ENCODE data around the gene DLGAP1. TPM values are rescaled to one million over a fixed set of nuclear protein-coding genes. Genes with fewer than 3 reads are reported as not detected.

DLGAP1 gene
- polyA plus RNA-seq, 1 donor from 2014 or later, result 4.5 TPM

DNA sequence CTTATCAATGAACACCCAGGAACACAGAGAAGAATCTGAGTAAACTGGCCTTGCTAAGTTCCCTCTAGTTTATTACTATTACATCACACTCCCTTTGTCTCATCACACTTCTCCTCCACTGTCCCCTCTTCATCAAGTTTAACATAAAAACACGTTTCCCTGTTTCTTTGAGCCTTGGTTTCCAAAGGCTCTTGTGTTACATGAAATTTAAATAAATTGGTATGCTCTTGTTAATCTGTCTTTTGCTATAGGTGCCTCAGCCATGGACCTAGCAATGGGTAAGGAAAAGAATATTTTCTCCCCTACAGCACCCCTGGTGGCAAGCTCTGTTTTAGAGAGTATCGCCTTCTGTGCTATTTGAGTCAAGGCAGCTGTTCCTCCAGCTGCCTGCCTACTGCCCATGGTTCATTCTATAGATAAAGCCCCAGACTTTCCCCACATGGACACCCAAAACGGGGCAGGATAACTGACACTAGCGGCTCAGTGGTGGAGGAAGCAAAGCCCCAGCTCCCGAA lies 973.4 kb downstream of the DLGAP1 start:
- Histone ChIP-seq H3K27ac (ENCODE audit: low read length) (no peak overlapping the region), H3K9me3 (ENCODE audit: low read length) (no peaks in the 10 kb centered on the region), H3K4me2 (ENCODE audit: low read length) (no peak overlapping the region), H3K4me3 (ENCODE audit: low read length) (no peak overlapping the region), H3K9me2 (ENCODE audit: insufficient read depth, low read length) (no peaks in the 10 kb centered on the region), H3K36me3 (ENCODE audit: insufficient read depth, low read length) (no peaks in the 10 kb centered on the region), H2AFZ (ENCODE audit: low read depth, low read length) (no peak overlapping the region), H3K9ac (ENCODE audit: low read length) (no peak overlapping the region), H4K20me1 (ENCODE audit: insufficient read depth) (no peaks in the 10 kb centered on the region), H3F3A (ENCODE audit: insufficient read depth, low read length, poor library complexity, severe bottlenecking) (no peaks in the 10 kb centered on the region), H3K27me3 (ENCODE audit: insufficient read depth, low read depth, low read length) (no peaks in the 10 kb centered on the region), H3K79me2 (replicated peaks; ENCODE audit: insufficient read depth, low read length) (no peaks in the 10 kb centered on the region)
- TF ChIP-seq, protein P1, sequence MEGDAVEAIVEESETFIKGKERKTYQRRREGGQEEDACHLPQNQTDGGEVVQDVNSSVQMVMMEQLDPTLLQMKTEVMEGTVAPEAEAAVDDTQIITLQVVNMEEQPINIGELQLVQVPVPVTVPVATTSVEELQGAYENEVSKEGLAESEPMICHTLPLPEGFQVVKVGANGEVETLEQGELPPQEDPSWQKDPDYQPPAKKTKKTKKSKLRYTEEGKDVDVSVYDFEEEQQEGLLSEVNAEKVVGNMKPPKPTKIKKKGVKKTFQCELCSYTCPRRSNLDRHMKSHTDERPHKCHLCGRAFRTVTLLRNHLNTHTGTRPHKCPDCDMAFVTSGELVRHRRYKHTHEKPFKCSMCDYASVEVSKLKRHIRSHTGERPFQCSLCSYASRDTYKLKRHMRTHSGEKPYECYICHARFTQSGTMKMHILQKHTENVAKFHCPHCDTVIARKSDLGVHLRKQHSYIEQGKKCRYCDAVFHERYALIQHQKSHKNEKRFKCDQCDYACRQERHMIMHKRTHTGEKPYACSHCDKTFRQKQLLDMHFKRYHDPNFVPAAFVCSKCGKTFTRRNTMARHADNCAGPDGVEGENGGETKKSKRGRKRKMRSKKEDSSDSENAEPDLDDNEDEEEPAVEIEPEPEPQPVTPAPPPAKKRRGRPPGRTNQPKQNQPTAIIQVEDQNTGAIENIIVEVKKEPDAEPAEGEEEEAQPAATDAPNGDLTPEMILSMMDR (IDR thresholded peaks at IDR 0.05; ENCODE audit: poor library complexity, severe bottlenecking), result peak; percentile 33
- TF ChIP-seq EZH2 (IDR thresholded peaks at IDR 0.05; ENCODE audit: borderline replicate concordance, insufficient read depth, low read length, poor library complexity, severe bottlenecking), result no peak

DNA sequence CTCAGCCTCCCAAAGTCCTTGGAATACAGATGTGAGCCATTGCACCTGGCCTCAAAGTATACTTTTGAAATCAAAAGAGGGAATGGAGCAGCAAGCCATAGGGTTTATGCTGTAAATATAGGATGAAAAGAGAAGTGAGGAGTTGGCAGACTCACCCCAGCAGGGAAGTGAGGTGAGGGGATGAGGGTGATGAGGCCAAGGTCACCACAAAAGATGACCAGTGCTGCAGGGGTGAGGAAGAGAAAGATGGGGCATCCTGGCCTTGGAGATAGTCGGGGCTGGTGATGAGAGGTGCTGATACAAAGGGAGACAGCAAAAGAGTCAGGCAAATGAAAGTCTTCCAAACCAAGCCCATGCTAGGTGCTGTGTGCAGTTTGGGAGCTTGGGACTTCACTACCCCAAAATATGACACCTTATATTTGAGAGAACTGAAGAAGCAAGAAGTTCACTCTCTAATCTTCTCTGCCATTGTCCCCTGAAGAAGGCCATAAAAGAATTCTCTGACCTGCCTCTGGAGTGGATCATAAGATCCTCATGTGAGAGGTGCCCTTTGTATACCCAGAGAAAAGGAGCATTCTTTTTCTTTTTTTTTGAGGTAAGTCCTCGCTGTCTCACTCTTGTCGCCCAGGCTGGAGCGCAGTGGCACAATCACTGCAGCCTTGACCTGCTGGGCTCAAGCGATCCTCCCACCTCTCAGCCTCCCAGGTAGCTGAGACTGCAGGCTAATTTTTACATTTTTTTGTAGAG lies 974.1 kb downstream of the DLGAP1 start:
- no peaks in the 10 kb centered on the region for H3F3A ChIP-seq (ENCODE audit: insufficient read depth, low read length, poor library complexity, severe bottlenecking)
- TF ChIP-seq EP300 (conservative IDR thresholded peaks at IDR 0.05; ENCODE audit: poor library complexity, severe bottlenecking) (no peak), EZH2 (IDR thresholded peaks at IDR 0.05; ENCODE audit: borderline replicate concordance, insufficient read depth, low read length, poor library complexity, severe bottlenecking) (no peak)
- TF ChIP-seq, protein P2, sequence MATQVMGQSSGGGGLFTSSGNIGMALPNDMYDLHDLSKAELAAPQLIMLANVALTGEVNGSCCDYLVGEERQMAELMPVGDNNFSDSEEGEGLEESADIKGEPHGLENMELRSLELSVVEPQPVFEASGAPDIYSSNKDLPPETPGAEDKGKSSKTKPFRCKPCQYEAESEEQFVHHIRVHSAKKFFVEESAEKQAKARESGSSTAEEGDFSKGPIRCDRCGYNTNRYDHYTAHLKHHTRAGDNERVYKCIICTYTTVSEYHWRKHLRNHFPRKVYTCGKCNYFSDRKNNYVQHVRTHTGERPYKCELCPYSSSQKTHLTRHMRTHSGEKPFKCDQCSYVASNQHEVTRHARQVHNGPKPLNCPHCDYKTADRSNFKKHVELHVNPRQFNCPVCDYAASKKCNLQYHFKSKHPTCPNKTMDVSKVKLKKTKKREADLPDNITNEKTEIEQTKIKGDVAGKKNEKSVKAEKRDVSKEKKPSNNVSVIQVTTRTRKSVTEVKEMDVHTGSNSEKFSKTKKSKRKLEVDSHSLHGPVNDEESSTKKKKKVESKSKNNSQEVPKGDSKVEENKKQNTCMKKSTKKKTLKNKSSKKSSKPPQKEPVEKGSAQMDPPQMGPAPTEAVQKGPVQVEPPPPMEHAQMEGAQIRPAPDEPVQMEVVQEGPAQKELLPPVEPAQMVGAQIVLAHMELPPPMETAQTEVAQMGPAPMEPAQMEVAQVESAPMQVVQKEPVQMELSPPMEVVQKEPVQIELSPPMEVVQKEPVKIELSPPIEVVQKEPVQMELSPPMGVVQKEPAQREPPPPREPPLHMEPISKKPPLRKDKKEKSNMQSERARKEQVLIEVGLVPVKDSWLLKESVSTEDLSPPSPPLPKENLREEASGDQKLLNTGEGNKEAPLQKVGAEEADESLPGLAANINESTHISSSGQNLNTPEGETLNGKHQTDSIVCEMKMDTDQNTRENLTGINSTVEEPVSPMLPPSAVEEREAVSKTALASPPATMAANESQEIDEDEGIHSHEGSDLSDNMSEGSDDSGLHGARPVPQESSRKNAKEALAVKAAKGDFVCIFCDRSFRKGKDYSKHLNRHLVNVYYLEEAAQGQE (IDR thresholded peaks at IDR 0.05; ENCODE audit: borderline replicate concordance), result no peak
- no peaks in the 10 kb centered on the region for H3K9me2 ChIP-seq (ENCODE audit: insufficient read depth, low read length)
- no peaks in the 10 kb centered on the region for H3K9me3 ChIP-seq (ENCODE audit: low read length)
- no peaks in the 10 kb centered on the region for H3K36me3 ChIP-seq (ENCODE audit: insufficient read depth, low read length)
- H3K79me2 ChIP-seq (replicated peaks; ENCODE audit: insufficient read depth, low read length), result no peaks in the 10 kb centered on the region
- H3K9ac ChIP-seq (ENCODE audit: low read length), result no peak overlapping the region
- H4K20me1 ChIP-seq (ENCODE audit: insufficient read depth), result no peaks in the 10 kb centered on the region
- H3K27me3 ChIP-seq (ENCODE audit: insufficient read depth, low read depth, low read length), result no peaks in the 10 kb centered on the region
- H2AFZ ChIP-seq (ENCODE audit: low read depth, low read length), result no peak overlapping the region
- no peak overlapping the region for H3K27ac ChIP-seq (ENCODE audit: low read length)
- no peak overlapping the region for H3K4me3 ChIP-seq (ENCODE audit: low read length)
- H3K4me2 ChIP-seq (ENCODE audit: low read length), result no peak overlapping the region

DNA sequence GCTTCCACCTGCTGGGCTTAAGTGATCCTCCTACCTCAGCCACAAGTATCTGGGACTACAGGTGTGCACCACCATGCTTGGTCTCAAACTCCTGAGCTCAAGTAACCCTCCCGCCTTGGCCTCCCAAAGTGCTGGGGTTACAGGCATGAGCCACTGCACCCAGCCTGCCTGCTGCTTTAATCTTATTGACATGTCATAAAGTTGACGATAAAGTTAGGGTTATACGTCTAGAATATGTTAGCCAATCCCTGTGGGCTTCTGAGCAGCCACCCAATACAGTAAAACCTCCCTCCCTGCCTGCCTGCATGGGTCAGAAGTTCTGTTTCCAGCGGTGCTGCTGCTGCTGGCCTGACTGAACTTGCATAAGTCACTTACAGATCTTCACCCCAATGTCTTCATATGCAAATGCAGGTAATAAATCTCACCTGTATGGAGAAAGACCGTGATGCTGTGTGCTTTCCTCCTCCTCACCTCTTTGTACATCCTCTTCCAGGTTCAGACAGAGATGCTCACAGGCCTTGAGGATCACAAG lies 975.1 kb downstream of the DLGAP1 start:
- Histone ChIP-seq H3K9me2 (ENCODE audit: insufficient read depth, low read length) (no peaks in the 10 kb centered on the region), H3K4me3 (ENCODE audit: low read length) (no peak overlapping the region), H3K27ac (ENCODE audit: low read length) (no peak overlapping the region), H4K20me1 (ENCODE audit: insufficient read depth) (no peaks in the 10 kb centered on the region), H3K9ac (ENCODE audit: low read length) (no peak overlapping the region), H3K36me3 (ENCODE audit: insufficient read depth, low read length) (no peaks in the 10 kb centered on the region), H3K4me2 (ENCODE audit: low read length) (no peak overlapping the region), H3K27me3 (ENCODE audit: insufficient read depth, low read depth, low read length) (no peaks in the 10 kb centered on the region), H3F3A (ENCODE audit: insufficient read depth, low read length, poor library complexity, severe bottlenecking) (no peaks in the 10 kb centered on the region), H2AFZ (ENCODE audit: low read depth, low read length) (no peak overlapping the region), H3K79me2 (replicated peaks; ENCODE audit: insufficient read depth, low read length) (no peaks in the 10 kb centered on the region), H3K9me3 (ENCODE audit: low read length) (no peaks in the 10 kb centered on the region)
- no peak for TF ChIP-seq POLR2AphosphoS5 (IDR thresholded peaks at IDR 0.05)
- TF ChIP-seq TAF1 (IDR thresholded peaks at IDR 0.05; ENCODE audit: low read depth), result no peak
- TF ChIP-seq RAD21 (conservative IDR thresholded peaks at IDR 0.05), result no peak
- TF ChIP-seq EZH2 (IDR thresholded peaks at IDR 0.05; ENCODE audit: borderline replicate concordance, insufficient read depth, low read length, poor library complexity, severe bottlenecking), result no peak
- TF ChIP-seq EP300 (conservative IDR thresholded peaks at IDR 0.05; ENCODE audit: poor library complexity, severe bottlenecking), result no peak
- TF ChIP-seq, protein P1 (IDR thresholded peaks at IDR 0.05; ENCODE audit: poor library complexity, severe bottlenecking), result no peak
- no peak for TF ChIP-seq MXI1 (conservative IDR thresholded peaks at IDR 0.05; ENCODE audit: poor library complexity, severe bottlenecking)
- TF ChIP-seq, protein P2 (IDR thresholded peaks at IDR 0.05; ENCODE audit: borderline replicate concordance), result no peak

All from neural cell (in vitro differentiated cells).